ENCODE results near the gene SH3GLB1.

DNA sequence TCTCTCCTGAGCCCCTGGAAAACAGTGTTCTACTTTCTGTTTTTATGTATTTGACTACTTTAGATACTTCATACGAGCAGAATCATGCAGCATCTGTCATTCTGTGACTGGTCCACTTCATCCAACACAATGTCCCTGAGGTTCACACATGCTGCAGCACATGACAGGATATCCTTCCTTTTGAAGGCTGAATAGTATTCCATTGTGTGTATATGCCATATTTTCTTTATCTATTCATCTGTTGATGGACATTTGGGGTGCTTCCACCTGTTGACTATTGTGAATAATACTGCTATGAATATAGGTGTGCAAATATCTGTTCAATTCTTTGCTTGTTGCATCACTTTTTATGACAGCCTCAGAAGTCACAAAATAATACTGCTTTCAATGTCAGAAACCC is 55.8 kb downstream of the SH3GLB1 start:
- no peak for TF ChIP-seq POLR2A (IDR thresholded peaks at IDR 0.05)
- TF ChIP-seq, protein P1, sequence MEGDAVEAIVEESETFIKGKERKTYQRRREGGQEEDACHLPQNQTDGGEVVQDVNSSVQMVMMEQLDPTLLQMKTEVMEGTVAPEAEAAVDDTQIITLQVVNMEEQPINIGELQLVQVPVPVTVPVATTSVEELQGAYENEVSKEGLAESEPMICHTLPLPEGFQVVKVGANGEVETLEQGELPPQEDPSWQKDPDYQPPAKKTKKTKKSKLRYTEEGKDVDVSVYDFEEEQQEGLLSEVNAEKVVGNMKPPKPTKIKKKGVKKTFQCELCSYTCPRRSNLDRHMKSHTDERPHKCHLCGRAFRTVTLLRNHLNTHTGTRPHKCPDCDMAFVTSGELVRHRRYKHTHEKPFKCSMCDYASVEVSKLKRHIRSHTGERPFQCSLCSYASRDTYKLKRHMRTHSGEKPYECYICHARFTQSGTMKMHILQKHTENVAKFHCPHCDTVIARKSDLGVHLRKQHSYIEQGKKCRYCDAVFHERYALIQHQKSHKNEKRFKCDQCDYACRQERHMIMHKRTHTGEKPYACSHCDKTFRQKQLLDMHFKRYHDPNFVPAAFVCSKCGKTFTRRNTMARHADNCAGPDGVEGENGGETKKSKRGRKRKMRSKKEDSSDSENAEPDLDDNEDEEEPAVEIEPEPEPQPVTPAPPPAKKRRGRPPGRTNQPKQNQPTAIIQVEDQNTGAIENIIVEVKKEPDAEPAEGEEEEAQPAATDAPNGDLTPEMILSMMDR (IDR thresholded peaks at IDR 0.05): no peak
